ENCODE measurements around the gene SMIM35.

DNA sequence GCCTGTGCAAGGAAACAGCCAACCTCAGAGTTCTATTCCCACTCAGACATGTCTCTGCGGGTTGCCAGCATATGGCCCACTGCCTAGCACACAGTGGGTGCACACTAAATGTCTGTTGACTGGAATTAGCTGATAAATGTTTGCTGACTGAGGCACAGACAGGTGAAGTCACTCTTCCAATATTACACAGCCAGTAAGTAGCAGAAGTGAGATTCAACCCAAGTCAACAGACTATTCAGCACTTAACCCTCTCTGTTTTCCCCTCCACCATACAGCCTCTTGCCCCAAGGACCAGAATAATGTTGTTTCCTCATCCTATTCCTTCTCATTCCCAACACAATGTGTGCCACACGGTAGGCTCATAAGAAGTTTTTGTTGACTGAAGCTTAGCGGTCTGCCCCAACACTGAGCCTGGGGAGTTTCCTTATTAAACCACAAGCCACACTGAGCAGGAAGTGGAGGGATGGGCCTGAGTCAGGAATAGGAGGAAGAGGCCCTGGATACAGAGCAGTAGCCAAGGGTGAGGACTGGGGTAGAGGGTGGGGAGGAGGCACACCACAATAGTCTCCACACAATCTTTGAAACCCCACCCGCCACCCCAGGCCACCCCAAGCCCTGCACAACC lies 116.3 kb downstream of the SMIM35 start:
- TF ChIP-seq, protein P1, sequence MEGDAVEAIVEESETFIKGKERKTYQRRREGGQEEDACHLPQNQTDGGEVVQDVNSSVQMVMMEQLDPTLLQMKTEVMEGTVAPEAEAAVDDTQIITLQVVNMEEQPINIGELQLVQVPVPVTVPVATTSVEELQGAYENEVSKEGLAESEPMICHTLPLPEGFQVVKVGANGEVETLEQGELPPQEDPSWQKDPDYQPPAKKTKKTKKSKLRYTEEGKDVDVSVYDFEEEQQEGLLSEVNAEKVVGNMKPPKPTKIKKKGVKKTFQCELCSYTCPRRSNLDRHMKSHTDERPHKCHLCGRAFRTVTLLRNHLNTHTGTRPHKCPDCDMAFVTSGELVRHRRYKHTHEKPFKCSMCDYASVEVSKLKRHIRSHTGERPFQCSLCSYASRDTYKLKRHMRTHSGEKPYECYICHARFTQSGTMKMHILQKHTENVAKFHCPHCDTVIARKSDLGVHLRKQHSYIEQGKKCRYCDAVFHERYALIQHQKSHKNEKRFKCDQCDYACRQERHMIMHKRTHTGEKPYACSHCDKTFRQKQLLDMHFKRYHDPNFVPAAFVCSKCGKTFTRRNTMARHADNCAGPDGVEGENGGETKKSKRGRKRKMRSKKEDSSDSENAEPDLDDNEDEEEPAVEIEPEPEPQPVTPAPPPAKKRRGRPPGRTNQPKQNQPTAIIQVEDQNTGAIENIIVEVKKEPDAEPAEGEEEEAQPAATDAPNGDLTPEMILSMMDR (IDR thresholded peaks at IDR 0.05): no peak
- no peak for TF ChIP-seq RORB (CRISPR knock-in tag; IDR thresholded peaks at IDR 0.05)
- TF ChIP-seq RELA (CRISPR knock-in tag; IDR thresholded peaks at IDR 0.05; ENCODE audit: borderline replicate concordance): no peak
- TF ChIP-seq JUN (CRISPR knock-in tag; IDR thresholded peaks at IDR 0.05): no peak
- TF ChIP-seq, protein P2, sequence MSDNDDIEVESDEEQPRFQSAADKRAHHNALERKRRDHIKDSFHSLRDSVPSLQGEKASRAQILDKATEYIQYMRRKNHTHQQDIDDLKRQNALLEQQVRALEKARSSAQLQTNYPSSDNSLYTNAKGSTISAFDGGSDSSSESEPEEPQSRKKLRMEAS (CRISPR knock-in tag; IDR thresholded peaks at IDR 0.05): no peak
- no peak for TF ChIP-seq HMGXB4 (CRISPR knock-in tag; IDR thresholded peaks at IDR 0.05)
- no peak for TF ChIP-seq JAZF1 (CRISPR knock-in tag; IDR thresholded peaks at IDR 0.05)
- no peak for TF ChIP-seq ETV6 (CRISPR knock-in tag; IDR thresholded peaks at IDR 0.05)
- no peak for TF ChIP-seq KAT7 (CRISPR knock-in tag; IDR thresholded peaks at IDR 0.05; ENCODE audit: borderline replicate concordance)
- TF ChIP-seq ZSCAN18 (CRISPR knock-in tag; IDR thresholded peaks at IDR 0.05): no peak
